Transverse colon (tissue), 4 donors: ENCODE data around the gene NKAIN2. TPM values are rescaled to one million over a fixed set of nuclear protein-coding genes. Genes with fewer than 3 reads are reported as not detected.

ENCODE experiments used
- DNase-seq: peaks from one replicate; pipeline ENCODE4 v3.0.0-alpha.2; 2019
- H3K27ac ChIP-seq, 4 donors: fragments of 200-600 bp; sonication (generic); 2 replicates each; pipeline ENCODE4 v1.5.1; 2016 to 2018; ENCODE audit warnings: inconsistent platforms in 4 of 4
- H3K27me3 ChIP-seq: fragments of 200-600 bp; sonication (generic); 2 replicates; pipeline ENCODE4 v1.5.1; 2017; ENCODE audit warnings: inconsistent platforms
- H3K36me3 ChIP-seq, 4 donors: fragments of 200-600 bp; sonication (generic); 2 replicates each; pipeline ENCODE4 v1.5.1; 2017 to 2019; ENCODE audit warnings: inconsistent platforms in 4 of 4
- H3K4me1 ChIP-seq, 4 donors: fragments of 200-600 bp; sonication (generic); 2 replicates each; pipeline ENCODE4 v1.5.1; 2017 to 2020; ENCODE audit warnings: inconsistent platforms in 4 of 4
- H3K4me3 ChIP-seq, 4 donors: fragments of 200-600 bp; sonication (generic); 1 replicate in 1 of 4; 2 replicates in 3 of 4; pipeline versions ENCODE4 v1.5.1 to v1.6.1; 2017 to 2019; ENCODE audit warnings: inconsistent platforms in 4 of 4
- H3K9me3 ChIP-seq, 2 donors: fragments of 200-600 bp; sonication (generic); 2 replicates each; pipeline ENCODE4 v1.5.1; 2017 to 2019; ENCODE audit warnings: inconsistent platforms in 2 of 2
- CTCF ChIP-seq, 5 experiments: fragments of 200-600 bp in 3 of 5; fragments of 450-650 bp in 2 of 5; sonication (generic) in 3 of 5; IDR thresholded peaks; 1 replicate in 2 of 5; 2 replicates in 3 of 5; pipeline ENCODE4 v1.5.1; 2016 to 2017; ENCODE audit warnings: antibody characterized with exemption in 5 of 5, inconsistent platforms in 3 of 5, mild to moderate bottlenecking in 2 of 5, moderate library complexity in 1 of 5
- EP300 ChIP-seq: sonication (generic); formaldehyde crosslinking; IDR thresholded peaks from one replicate; pipeline ENCODE4 v1.6.1; 2017; ENCODE audit warnings: antibody characterized with exemption, low read depth
- POLR2A ChIP-seq: fragments of 450-650 bp; IDR thresholded peaks from one replicate; pipeline ENCODE4 v1.6.1; 2016; ENCODE audit warnings: antibody characterized with exemption, mild to moderate bottlenecking, moderate library complexity
- POLR2AphosphoS5 ChIP-seq, 3 donors: sonication (generic); formaldehyde crosslinking; IDR thresholded peaks; one replicate each; pipeline ENCODE4 v1.6.1; 2016; ENCODE audit warnings: antibody characterized with exemption in 3 of 3
- WGBS, 2 donors: methylation state at CpG; one replicate each; pipeline ENCODE4 v1.1.5; 2018; ENCODE audit warnings: low coverage in 1 of 2; 5-methylcytosine and 5-hydroxymethylcytosine counted together
- in situ Hi-C, 4 donors: fragments of 200-750 bp; cut with MboI; loops; one replicate each; pipeline versions ENCODE4 v1.15.0 to v1.15.1; 2017; ENCODE audit warnings: low sequenced_read_pairs in 3 of 4, low pct_ligation_motif_present in 1 of 4, low pct_unique_long_range_greater_than_20kb in 1 of 4
- intact Hi-C: fragments of 100-400 bp; cut with DNase I; formaldehyde crosslinking; loops from one replicate; pipeline ENCODE4 v1.15.1; 2023; ENCODE audit warnings: low total_unique reads
- total RNA-seq, 4 donors: library from RNA; depleted of rRNA; stranded (reverse); fragments of >200 nt; gene quantifications; one replicate each; pipeline ENCODE4 v1.1.0, GENCODE V29; 2016

Gene NKAIN2
- total RNA-seq, 4 donors from 2014 or later = 0.32 TPM; not detected in 3

GRCh38 chr6:124054034-124054433 is 250.4 kb downstream of the NKAIN2 start:
- no peaks in the 10 kb centered on the region for H3K9me3 ChIP-seq
- no peaks in the 10 kb centered on the region for H3K36me3 ChIP-seq
- DNase-seq = no peak
- TF ChIP-seq CTCF (IDR thresholded peaks at IDR 0.05) (no peak), POLR2A (no peak), EP300 (no peak)
- in situ Hi-C loops (no loop called here), intact Hi-C loops (no loop called here)
- no peaks in the 10 kb centered on the region for H3K4me1 ChIP-seq
- H3K27me3 ChIP-seq = no peaks in the 10 kb centered on the region
- H3K27ac ChIP-seq = no peak overlapping the region
- H3K4me3 ChIP-seq = no peak overlapping the region

- intact Hi-C loops = no loop called here
- no peak for DNase-seq
- Histone ChIP-seq H3K4me1 (no peaks in the 10 kb centered on the region), H3K4me3 (no peak overlapping the region), H3K27me3 (no peaks in the 10 kb centered on the region), H3K9me3 (no peaks in the 10 kb centered on the region), H3K27ac (no peak overlapping the region), H3K36me3 (no peaks in the 10 kb centered on the region)
- no peak for TF ChIP-seq POLR2A
- in situ Hi-C loops = no loop called here
These were observed 251.7 kb downstream of the NKAIN2 start for GRCh38 chr6:124055395-124055794.

GRCh38 chr6:124055963-124056362 is 252.3 kb downstream of the NKAIN2 start:
- WGBS, 2 donors = 0 to 37% methylated on average over 1 of the region's 1 CpG
- no peak for DNase-seq
- H3K27ac ChIP-seq = no peak overlapping the region
- TF ChIP-seq POLR2AphosphoS5 (IDR thresholded peaks at IDR 0.05) (no peak), CTCF (IDR thresholded peaks at IDR 0.05) (no peak), POLR2A (no peak), EP300 (no peak)
- H3K36me3 ChIP-seq = no peaks in the 10 kb centered on the region
- no peaks in the 10 kb centered on the region for H3K9me3 ChIP-seq
- intact Hi-C loops (no loop called here), in situ Hi-C loops (no loop called here)
- H3K27me3 ChIP-seq = no peaks in the 10 kb centered on the region
- no peak overlapping the region for H3K4me3 ChIP-seq
- no peaks in the 10 kb centered on the region for H3K4me1 ChIP-seq

- TF ChIP-seq POLR2AphosphoS5 (IDR thresholded peaks at IDR 0.05) = no peak
- no peak for TF ChIP-seq EP300
- no peak for TF ChIP-seq CTCF (IDR thresholded peaks at IDR 0.05)
- TF ChIP-seq POLR2A = no peak
- intact Hi-C loops (no loop called here), in situ Hi-C loops (no loop called here)
- Histone ChIP-seq H3K9me3 (no peaks in the 10 kb centered on the region), H3K27me3 (no peaks in the 10 kb centered on the region), H3K36me3 (no peaks in the 10 kb centered on the region), H3K4me1 (no peaks in the 10 kb centered on the region), H3K4me3 (no peak overlapping the region), H3K27ac (no peak overlapping the region)
- 53 to 55% methylated on average over 3 of the region's 3 CpGs for WGBS, 2 donors
- DNase-seq = no peak
These were observed 253.0 kb downstream of the NKAIN2 start for GRCh38 chr6:124056407-124057334.

- TF ChIP-seq EP300 (no peak), CTCF (IDR thresholded peaks at IDR 0.05) (no peak), POLR2AphosphoS5 (IDR thresholded peaks at IDR 0.05) (no peak), POLR2A (no peak)
- Histone ChIP-seq H3K27ac (no peak overlapping the region), H3K9me3 (no peaks in the 10 kb centered on the region), H3K4me3 (no peak overlapping the region), H3K4me1 (no peaks in the 10 kb centered on the region), H3K36me3 (no peaks in the 10 kb centered on the region), H3K27me3 (no peaks in the 10 kb centered on the region)
- no peak for DNase-seq
- in situ Hi-C loops = no loop called here
- intact Hi-C loops = no loop called here
- 56 to 57% methylated on average over 2 of the region's 2 CpGs for WGBS, 2 donors
These were observed 253.8 kb downstream of the NKAIN2 start for GRCh38 chr6:124057461-124057860.
